NB4 (cell line): ENCODE measurements around the gene CCDC57.
A peak's percentile ranks its signal among the peaks of the same experiment; 100 is the strongest.

ENCODE experiments used
- DNase-seq: peaks from one replicate; pipeline ENCODE4 v3.0.0; 2010; ENCODE audit warnings: low read depth
- H3K4me3 ChIP-seq: one replicate; pipeline ENCODE4 v1.5.1; 2011; ENCODE audit warnings: mild to moderate bottlenecking, low read depth, low read length, moderate library complexity
- MYC ChIP-seq: IDR thresholded peaks from 2 replicates; pipeline ENCODE4 v1.6.1; 2011; ENCODE audit warnings: low read depth, low read length
- POLR2A ChIP-seq: IDR thresholded peaks from 2 replicates; pipeline ENCODE4 v1.6.1; 2011; ENCODE audit warnings: mild to moderate bottlenecking; ENCODE audit not compliant: insufficient read length; ENCODE audit errors: extremely low read depth
- TF ChIP-seq, protein P1 (sequence below): IDR thresholded peaks from one replicate; pipeline ENCODE4 v1.5.1; 2012; ENCODE audit warnings: low read depth, low read length
- TF ChIP-seq, protein P2 (sequence below): IDR thresholded peaks from 2 replicates; pipeline ENCODE4 v1.6.1; 2011; ENCODE audit warnings: low read depth, low read length

CCDC57 gene

GRCh38 chr17:82054351-82055022 lies 158.2 kb downstream of the CCDC57 start:
- no peak for DNase-seq
- TF ChIP-seq MYC: no peak
- TF ChIP-seq, protein P1, sequence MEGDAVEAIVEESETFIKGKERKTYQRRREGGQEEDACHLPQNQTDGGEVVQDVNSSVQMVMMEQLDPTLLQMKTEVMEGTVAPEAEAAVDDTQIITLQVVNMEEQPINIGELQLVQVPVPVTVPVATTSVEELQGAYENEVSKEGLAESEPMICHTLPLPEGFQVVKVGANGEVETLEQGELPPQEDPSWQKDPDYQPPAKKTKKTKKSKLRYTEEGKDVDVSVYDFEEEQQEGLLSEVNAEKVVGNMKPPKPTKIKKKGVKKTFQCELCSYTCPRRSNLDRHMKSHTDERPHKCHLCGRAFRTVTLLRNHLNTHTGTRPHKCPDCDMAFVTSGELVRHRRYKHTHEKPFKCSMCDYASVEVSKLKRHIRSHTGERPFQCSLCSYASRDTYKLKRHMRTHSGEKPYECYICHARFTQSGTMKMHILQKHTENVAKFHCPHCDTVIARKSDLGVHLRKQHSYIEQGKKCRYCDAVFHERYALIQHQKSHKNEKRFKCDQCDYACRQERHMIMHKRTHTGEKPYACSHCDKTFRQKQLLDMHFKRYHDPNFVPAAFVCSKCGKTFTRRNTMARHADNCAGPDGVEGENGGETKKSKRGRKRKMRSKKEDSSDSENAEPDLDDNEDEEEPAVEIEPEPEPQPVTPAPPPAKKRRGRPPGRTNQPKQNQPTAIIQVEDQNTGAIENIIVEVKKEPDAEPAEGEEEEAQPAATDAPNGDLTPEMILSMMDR: no peak
- no peak for TF ChIP-seq POLR2A
- TF ChIP-seq, protein P2, sequence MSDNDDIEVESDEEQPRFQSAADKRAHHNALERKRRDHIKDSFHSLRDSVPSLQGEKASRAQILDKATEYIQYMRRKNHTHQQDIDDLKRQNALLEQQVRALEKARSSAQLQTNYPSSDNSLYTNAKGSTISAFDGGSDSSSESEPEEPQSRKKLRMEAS: no peak
- no peak overlapping the region for H3K4me3 ChIP-seq

DNA sequence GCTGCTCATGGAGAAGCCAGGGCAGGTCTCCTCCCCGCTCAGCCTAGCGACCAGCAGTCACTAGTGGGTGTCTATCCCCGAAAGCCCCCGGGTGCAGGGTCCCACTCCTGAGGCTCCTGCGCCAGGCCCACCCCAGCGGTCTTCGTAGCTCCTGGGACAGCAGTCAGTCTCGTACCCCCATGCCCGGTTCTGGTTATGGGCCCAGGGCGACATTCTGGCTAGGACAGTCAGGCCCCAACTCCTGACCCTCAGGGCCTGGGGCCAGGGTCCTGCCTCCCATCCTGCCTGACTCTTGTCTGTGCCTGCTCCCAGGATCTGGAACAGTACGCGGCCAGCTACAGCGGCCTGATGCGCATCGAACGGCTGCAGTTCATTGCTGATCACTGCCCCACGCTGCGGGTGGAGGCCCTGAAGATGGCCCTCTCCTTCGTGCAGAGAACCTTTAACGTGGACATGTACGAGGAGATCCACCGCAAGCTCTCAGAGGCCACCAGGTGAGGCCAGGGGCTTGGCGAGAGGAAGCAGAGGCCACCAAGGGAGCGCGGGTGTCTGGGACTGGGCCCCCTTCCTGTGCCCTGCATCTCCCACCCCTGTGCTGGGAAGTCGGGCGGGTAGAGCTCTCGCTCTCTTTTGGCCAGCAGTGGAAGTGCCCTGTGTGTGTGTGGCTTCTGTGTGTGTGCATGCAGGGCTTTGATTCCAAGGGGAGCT lies 158.9 kb downstream of the CCDC57 start:
- TF ChIP-seq POLR2A: no peak
- TF ChIP-seq MYC: no peak
- TF ChIP-seq, protein P1: no peak
- TF ChIP-seq, protein P2: no peak
- no peak overlapping the region for H3K4me3 ChIP-seq
- DNase-seq: no peak

DNA sequence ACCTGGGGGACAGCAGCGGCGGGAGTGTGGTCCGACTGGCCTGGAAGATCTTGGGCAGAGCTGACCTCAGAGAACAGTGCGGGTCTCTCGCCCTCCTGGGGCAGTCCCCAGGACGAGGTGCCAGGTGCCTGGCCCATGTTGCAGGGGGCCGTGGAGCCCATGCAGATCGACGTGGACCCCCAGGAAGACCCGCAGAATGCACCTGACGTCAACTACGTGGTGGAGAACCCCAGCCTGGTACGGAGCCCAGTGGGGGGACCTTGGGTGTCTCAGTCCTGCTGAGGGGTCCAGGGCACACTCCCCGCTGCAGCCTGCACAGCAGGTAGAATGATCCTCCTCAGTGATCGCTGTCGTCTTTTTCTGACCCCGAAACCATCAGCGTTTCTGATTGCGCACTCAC lies 159.5 kb downstream of the CCDC57 start:
- no peak for DNase-seq
- H3K4me3 ChIP-seq: no peak overlapping the region
- TF ChIP-seq POLR2A: no peak
- TF ChIP-seq, protein P2: no peak
- TF ChIP-seq, protein P1: no peak
- no peak for TF ChIP-seq MYC

DNA sequence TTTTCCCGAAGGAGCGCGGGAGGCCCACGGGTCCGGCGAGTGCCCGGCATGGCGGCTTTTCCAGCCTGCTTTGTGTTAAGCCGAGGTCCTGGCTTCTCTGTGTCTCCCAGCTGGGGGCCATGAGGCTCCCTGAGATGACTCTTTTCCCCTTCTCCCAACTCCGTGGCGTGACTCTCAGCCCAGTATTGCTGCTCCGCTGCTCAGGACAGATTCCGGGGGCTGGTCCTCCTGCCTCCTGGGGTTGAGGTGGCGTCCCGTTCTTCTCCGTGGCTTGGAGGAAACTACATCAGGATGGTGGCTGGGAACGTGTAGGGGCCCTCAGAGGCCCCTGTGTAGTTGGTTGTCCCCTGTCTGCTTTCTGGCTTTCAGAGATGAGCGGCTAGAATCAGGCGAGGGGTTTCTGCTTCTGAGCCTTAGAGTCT lies 160.0 kb downstream of the CCDC57 start:
- DNase-seq: no peak
- TF ChIP-seq POLR2A: no peak
- TF ChIP-seq, protein P1: no peak
- TF ChIP-seq, protein P2: no peak
- TF ChIP-seq MYC: no peak
- peak overlapping the region; percentile 80 for H3K4me3 ChIP-seq

DNA sequence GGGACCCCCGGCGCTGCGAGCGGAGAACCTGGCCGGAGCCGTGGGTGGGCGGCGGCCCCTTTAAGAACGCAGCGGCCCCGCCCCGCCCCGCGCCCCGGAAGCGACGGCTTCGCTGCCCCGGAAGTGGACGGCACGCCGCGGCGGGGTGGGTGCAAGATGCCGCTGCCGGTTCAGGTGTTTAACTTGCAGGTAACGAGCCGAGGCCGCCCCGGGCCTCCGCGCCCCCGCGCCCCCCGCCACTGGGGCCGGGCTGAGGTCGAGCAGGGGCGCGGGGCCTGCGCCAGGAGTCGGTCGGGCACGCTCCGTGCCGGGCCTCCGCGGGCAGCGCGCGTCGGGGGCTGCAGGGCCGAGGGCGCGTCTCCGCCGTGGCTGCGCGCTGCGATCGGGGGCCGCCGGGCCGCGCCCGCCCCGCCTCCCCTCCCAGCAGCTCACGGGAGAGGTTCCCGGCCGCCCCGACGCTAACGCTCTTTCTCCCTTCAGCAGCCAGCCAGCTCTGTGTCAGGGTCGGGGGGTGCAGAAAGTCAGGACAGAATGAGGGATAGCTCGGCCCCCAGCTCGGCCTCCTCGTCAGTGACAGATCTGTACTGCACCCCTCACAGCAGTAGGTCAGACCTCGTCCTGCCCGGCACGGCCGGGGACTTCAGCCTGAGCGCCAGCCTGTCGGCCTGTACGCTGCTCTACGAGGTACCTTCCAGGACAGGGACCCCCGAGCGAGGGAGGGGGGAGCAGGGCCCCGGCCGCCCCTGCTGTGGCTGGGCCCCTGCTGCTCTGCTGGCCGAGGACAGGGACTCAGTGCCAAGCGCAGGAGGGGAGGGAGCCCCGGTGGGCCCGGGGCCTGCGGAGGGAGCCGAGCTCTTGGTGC lies 160.6 kb downstream of the CCDC57 start, which contains the start of the genes GPS1 and RFNG:
GPS1 (plus strand) TSS at position 123 of the 862 bp plus-strand sequence; CDS start at position 157, 34 bp downstream.
RFNG (minus strand) TSS at position 36 of the 862 bp plus-strand sequence. CDS start 45 bp downstream, outside the sequence.
- no peak for TF ChIP-seq MYC
- TF ChIP-seq, protein P2: peak; percentile 31; the same call in 1 of the 2 replicates
- peak; percentile 80 for DNase-seq
- peak within 1 kb of the TSS; percentile 80 for H3K4me3 ChIP-seq
